H1 (cell line): ENCODE results near the gene MEI1. TPM values are rescaled to one million over a fixed set of nuclear protein-coding genes. Genes with fewer than 3 reads are reported as not detected.

ENCODE experiments used
- CTCF ChIA-PET: fragments of 300-600 bp; sonication (Branson Sonifier 250); formaldehyde crosslinking; loops from one replicate; lab custom pipeline; 2021; ENCODE audit not compliant: partially characterized antibody; lab: Charles Lee
- POLR2A ChIA-PET: fragments of 300-600 bp; sonication (Branson Sonifier 250); formaldehyde crosslinking; loops from one replicate; lab custom pipeline; 2021; ENCODE audit warnings: inconsistent platforms; ENCODE audit not compliant: partially characterized antibody; lab: Charles Lee
- DNase-seq, 2 experiments: peaks; one replicate each; pipeline versions ENCODE4 v3.0.0 to v3.0.0-alpha.2; 2010 to 2022; ENCODE audit warnings: low spot score in 2 of 2, low read depth in 1 of 2, mixed read lengths in 1 of 2
- FAIRE-seq: peaks from 2 replicates; lab custom pipeline; 2011; peaks lifted over from hg19 to GRCh38; lab: Jason Lieb, UNC
- H2AFZ ChIP-seq: 2 replicates; pipeline ENCODE4 v1.8.1; 2012; ENCODE audit warnings: low read length, inconsistent platforms
- H2AK5ac ChIP-seq: 2 replicates; pipeline ENCODE4 v1.6.1; 2013; ENCODE audit warnings: low read depth, low read length
- H2BK120ac ChIP-seq: replicated peaks from 2 replicates; pipeline ENCODE3; 2013; ENCODE audit warnings: low read depth, low read length, inconsistent platforms
- H2BK12ac ChIP-seq: 2 replicates; pipeline ENCODE4 v1.6.1; 2013; ENCODE audit warnings: low read depth, low read length
- H2BK15ac ChIP-seq: 2 replicates; pipeline ENCODE4 v1.6.1; 2013; ENCODE audit warnings: low read length
- H2BK20ac ChIP-seq: 2 replicates; pipeline ENCODE4 v1.6.1; 2013; ENCODE audit warnings: low read length
- H2BK5ac ChIP-seq: 2 replicates; pipeline ENCODE4 v1.6.1; 2013; ENCODE audit warnings: low read depth, low read length
- H3K14ac ChIP-seq: 2 replicates; pipeline ENCODE4 v1.6.1; 2013; ENCODE audit warnings: inconsistent platforms; ENCODE audit not compliant: insufficient read length
- H3K18ac ChIP-seq: 2 replicates; pipeline ENCODE4 v1.6.1; 2013; ENCODE audit warnings: low read length; ENCODE audit errors: extremely low read depth
- H3K23ac ChIP-seq: 2 replicates; pipeline ENCODE4 v1.6.1; 2013; ENCODE audit warnings: inconsistent platforms; ENCODE audit not compliant: insufficient read length
- H3K23me2 ChIP-seq: 2 replicates; pipeline ENCODE4 v1.6.1; 2013; ENCODE audit warnings: low read depth, low read length
- H3K27ac ChIP-seq: 2 replicates; pipeline ENCODE4 v1.6.1; 2011; ENCODE audit warnings: low read depth, low read length, inconsistent platforms
- H3K27me3 ChIP-seq, 4 experiments: replicated peaks in 1 of 4; 1 replicate in 1 of 4; 2 replicates in 3 of 4; pipeline versions ENCODE4 v1.6.1 to v1.8.1; 2011 to 2013; ENCODE audit warnings: low read length in 3 of 4, mild to moderate bottlenecking in 3 of 4, inconsistent platforms in 2 of 4, mixed read lengths in 2 of 4, moderate library complexity in 1 of 4; ENCODE audit not compliant: control insufficient read depth in 3 of 4, insufficient read depth in 3 of 4; ENCODE audit errors: extremely low read depth in 1 of 4
- H3K36me3 ChIP-seq, 4 experiments: 2 replicates each; pipeline versions ENCODE4 v1.6.1 to v1.8.1; 2011 to 2013; ENCODE audit warnings: mild to moderate bottlenecking in 4 of 4, low read length in 3 of 4, moderate library complexity in 2 of 4, control low read depth in 1 of 4, inconsistent platforms in 1 of 4; ENCODE audit not compliant: insufficient read depth in 4 of 4, control insufficient read depth in 2 of 4
- H3K4ac ChIP-seq: replicated peaks from 2 replicates; pipeline ENCODE3; 2013; ENCODE audit warnings: low read length, low read depth, mixed read lengths, inconsistent platforms; ENCODE audit not compliant: insufficient read length
- H3K4me1 ChIP-seq, 4 experiments: replicated peaks in 1 of 4; 1 replicate in 1 of 4; 2 replicates in 3 of 4; pipeline versions ENCODE4 v1.6.1 to v1.8.1; 2011 to 2013; ENCODE audit warnings: low read length in 3 of 4, inconsistent platforms in 2 of 4, mixed read lengths in 1 of 4; ENCODE audit not compliant: insufficient read depth in 4 of 4, control insufficient read depth in 3 of 4
- H3K4me2 ChIP-seq, 2 experiments: 2 replicates each; pipeline versions ENCODE4 v1.6.1 to v1.8.1; 2011 to 2013; ENCODE audit warnings: low read depth in 2 of 2, low read length in 2 of 2, control low read depth in 1 of 2, inconsistent platforms in 1 of 2, mild to moderate bottlenecking in 1 of 2; ENCODE audit not compliant: insufficient read depth in 1 of 2
- H3K4me3 ChIP-seq, 4 experiments: fragments of 200-600, 300-600 bp in 1 of 4; sonication (generic), shearing (Covaris generic), sonication (Bioruptor Twin) in 1 of 4; 2 replicates each; pipeline versions ENCODE4 v1.5.1 to v1.8.1; 2011 to 2016; ENCODE audit warnings: low read length in 4 of 4, low read depth in 3 of 4, control low read depth in 2 of 4, inconsistent platforms in 2 of 4, mild to moderate bottlenecking in 2 of 4, mixed read lengths in 1 of 4, moderate library complexity in 1 of 4; ENCODE audit not compliant: insufficient read depth in 2 of 4; ENCODE audit errors: extremely low read depth in 1 of 4
- H3K56ac ChIP-seq: replicated peaks from 2 replicates; pipeline ENCODE3; 2013; ENCODE audit warnings: low read depth, mild to moderate bottlenecking, mixed read lengths, low read length, inconsistent platforms; ENCODE audit not compliant: insufficient read length
- H3K79me1 ChIP-seq: 2 replicates; pipeline ENCODE4 v1.6.1; 2013; ENCODE audit warnings: low read depth, low read length, control low read depth
- H3K79me2 ChIP-seq, 2 experiments: 2 replicates each; pipeline versions ENCODE4 v1.6.1 to v1.8.1; 2012 to 2013; ENCODE audit warnings: low read length in 2 of 2, mild to moderate bottlenecking in 2 of 2, inconsistent platforms in 1 of 2; ENCODE audit not compliant: insufficient read depth in 2 of 2, control insufficient read depth in 1 of 2
- H3K9ac ChIP-seq, 4 experiments: replicated peaks in 1 of 4; 1 replicate in 1 of 4; 2 replicates in 3 of 4; pipeline versions ENCODE4 v1.6.1 to v1.8.1; 2011 to 2013; ENCODE audit warnings: low read depth in 3 of 4, low read length in 3 of 4, control low read depth in 2 of 4, mild to moderate bottlenecking in 2 of 4, moderate library complexity in 2 of 4, inconsistent platforms in 1 of 4; ENCODE audit errors: extremely low read depth in 1 of 4
- H3K9me3 ChIP-seq, 2 experiments: 2 replicates each; pipeline versions ENCODE4 v1.6.1 to v1.8.1; 2012 to 2013; ENCODE audit warnings: mild to moderate bottlenecking in 2 of 2, moderate library complexity in 2 of 2, control low read depth in 1 of 2, inconsistent platforms in 1 of 2, low read depth in 1 of 2, low read length in 1 of 2, mixed read lengths in 1 of 2; ENCODE audit not compliant: insufficient read depth in 2 of 2
- H4K20me1 ChIP-seq, 2 experiments: replicated peaks in 1 of 2; 2 replicates each; pipeline versions ENCODE3 to v1.8.1; 2011 to 2013; ENCODE audit warnings: inconsistent platforms in 2 of 2, low read length in 2 of 2, mild to moderate bottlenecking in 1 of 2; ENCODE audit not compliant: insufficient read depth in 2 of 2, control insufficient read depth in 1 of 2
- H4K5ac ChIP-seq: 2 replicates; pipeline ENCODE4 v1.6.1; 2013; ENCODE audit warnings: low read length, low read depth, mixed read lengths, inconsistent platforms; ENCODE audit not compliant: insufficient read length
- H4K8ac ChIP-seq: 2 replicates; pipeline ENCODE4 v1.8.0; 2013; ENCODE audit warnings: mild to moderate bottlenecking, moderate library complexity, low read length, inconsistent platforms; ENCODE audit not compliant: insufficient read depth; ENCODE audit errors: extremely low read depth
- H4K91ac ChIP-seq: replicated peaks from 2 replicates; pipeline ENCODE3; 2013; ENCODE audit warnings: low read length, mixed read lengths, inconsistent platforms; ENCODE audit not compliant: insufficient read length
- NRF1 ChIP-seq: IDR thresholded peaks from 2 replicates; pipeline ENCODE4 v1.6.1; 2011; ENCODE audit warnings: mild to moderate bottlenecking, low read depth, low read length, improper control_type of control experiment
- RBBP5 ChIP-seq: IDR thresholded peaks from 2 replicates; pipeline ENCODE4 v1.7.1; 2012; ENCODE audit warnings: low read depth, mild to moderate bottlenecking, inconsistent platforms, low read length, moderate library complexity, borderline replicate concordance
- WGBS, 2 experiments: shearing (Covaris generic) in 1 of 2; methylation state at CpG; one replicate each; pipeline versions ENCODE4 v1.1.6 to v1.1.7; 2013 to 2015; ENCODE audit warnings: low lambda C conversion rate in 2 of 2, mixed read lengths in 2 of 2, inconsistent platforms in 1 of 2, low coverage in 1 of 2, missing lambda C conversion rate in 1 of 2; ENCODE audit not compliant: insufficient replicate concordance in 2 of 2, insufficient coverage in 1 of 2, insufficient read length in 1 of 2; ENCODE audit errors: extremely low coverage in 1 of 2, missing lambda C conversion rate in 1 of 2; 5-methylcytosine and 5-hydroxymethylcytosine counted together
- polyA plus RNA-seq, 7 experiments: library from polyadenylated mRNA; depleted of rRNA in 3 of 7; stranded (reverse) in 5 of 7; unstranded in 2 of 7; fragments of >200 nt in 5 of 7; fragments of 200-250 nt in 2 of 7; gene quantifications; 1 replicate in 5 of 7; 2 replicates in 1 of 7; 4 replicates in 1 of 7; pipeline versions ENCODE4 v1.2.1 to v1.2.3, GENCODE V29; 2011 to 2013; ENCODE audit warnings: missing spikeins in 2 of 7, mixed read lengths in 2 of 7
- total RNA-seq: library from RNA; stranded (reverse); fragmentation: NEBNext Ultra II Directional; extraction: Animal tissue kit (Norgen Biotek cat#: 25700); gene quantifications from 2 replicates; pipeline ENCODE4 v1.2.1, GENCODE V29; 2021
- TF ChIP-seq, protein P1 (sequence below): IDR thresholded peaks from 2 replicates; pipeline ENCODE4 v1.6.1; 2011; ENCODE audit warnings: low read length, improper control_type of control experiment
- TF ChIP-seq, protein P2 (sequence below): IDR thresholded peaks from 2 replicates; pipeline ENCODE4 v1.6.1; 2012; ENCODE audit warnings: low read length, inconsistent platforms

MEI1 gene
- total and polyA plus RNA-seq, 2 of the 8 experiments (the other 6 are each of a cell fraction or from before 2014, with no cell fraction given): 0.27 to 0.54 TPM

DNA sequence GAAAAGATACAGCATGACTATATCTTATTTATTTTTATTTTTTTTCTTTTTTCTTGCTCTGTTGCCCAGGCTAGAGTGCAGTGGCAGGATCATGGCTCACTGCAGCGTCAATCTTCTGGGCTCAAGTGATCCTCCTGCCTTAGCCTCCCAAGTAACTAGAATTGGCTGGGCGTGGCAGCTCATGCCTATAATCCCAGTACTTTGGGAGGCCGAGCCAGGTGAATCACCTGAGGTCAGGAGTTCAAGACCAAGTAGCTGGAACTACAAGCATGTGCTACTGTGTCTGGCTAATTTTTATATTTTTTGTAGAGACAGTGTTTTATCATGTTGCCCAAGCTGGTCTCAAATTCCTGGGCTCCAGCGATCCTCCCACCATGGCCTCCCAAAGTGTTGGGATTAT, 72.9 kb downstream of the MEI1 start:
- Histone ChIP-seq H2AK5ac (no peak overlapping the region), H3K36me3 (no peaks in the 10 kb centered on the region), H2AFZ (no peak overlapping the region), H4K20me1 (no peaks in the 10 kb centered on the region), H3K56ac (no peak overlapping the region), H3K23ac (no peak overlapping the region), H3K4me3 (no peak overlapping the region), H3K4me2 (no peak overlapping the region), H3K23me2 (no peaks in the 10 kb centered on the region), H3K4ac (no peak overlapping the region), H3K79me2 (no peaks in the 10 kb centered on the region), H3K4me1 (no peaks in the 10 kb centered on the region), H3K27ac (no peak overlapping the region), H4K8ac (no peak overlapping the region), H2BK20ac (no peak overlapping the region), H3K14ac (no peak overlapping the region), H2BK15ac (no peak overlapping the region), H3K27me3 (no peaks in the 10 kb centered on the region; a peak in 1 of 7 replicates), H3K79me1 (no peaks in the 10 kb centered on the region), H2BK5ac (no peak overlapping the region), H3K9ac (no peak overlapping the region), H3K18ac (no peak overlapping the region), H3K9me3 (no peaks in the 10 kb centered on the region), H4K5ac (no peak overlapping the region), H4K91ac (no peak overlapping the region), H2BK120ac (no peak overlapping the region), H2BK12ac (no peak overlapping the region)
- FAIRE-seq (no peak), DNase-seq (no peak)
- POLR2A ChIA-PET: interaction anchor here (0.6 kb wide), 1 partner anchor 8 kb away, joined by 3 read pairs; no protein-coding TSS in a partner anchor
- CTCF ChIA-PET: interaction anchor here (1.2 to 2.3 kb wide), 2 partner anchors 9 to 10 kb away, joined by 3 to 9 read pairs; no protein-coding TSS in a partner anchor
- no peak for TF ChIP-seq RBBP5
- TF ChIP-seq NRF1: no peak
- TF ChIP-seq, protein P1, sequence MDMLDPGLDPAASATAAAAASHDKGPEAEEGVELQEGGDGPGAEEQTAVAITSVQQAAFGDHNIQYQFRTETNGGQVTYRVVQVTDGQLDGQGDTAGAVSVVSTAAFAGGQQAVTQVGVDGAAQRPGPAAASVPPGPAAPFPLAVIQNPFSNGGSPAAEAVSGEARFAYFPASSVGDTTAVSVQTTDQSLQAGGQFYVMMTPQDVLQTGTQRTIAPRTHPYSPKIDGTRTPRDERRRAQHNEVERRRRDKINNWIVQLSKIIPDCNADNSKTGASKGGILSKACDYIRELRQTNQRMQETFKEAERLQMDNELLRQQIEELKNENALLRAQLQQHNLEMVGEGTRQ: no peak
- TF ChIP-seq, protein P2, sequence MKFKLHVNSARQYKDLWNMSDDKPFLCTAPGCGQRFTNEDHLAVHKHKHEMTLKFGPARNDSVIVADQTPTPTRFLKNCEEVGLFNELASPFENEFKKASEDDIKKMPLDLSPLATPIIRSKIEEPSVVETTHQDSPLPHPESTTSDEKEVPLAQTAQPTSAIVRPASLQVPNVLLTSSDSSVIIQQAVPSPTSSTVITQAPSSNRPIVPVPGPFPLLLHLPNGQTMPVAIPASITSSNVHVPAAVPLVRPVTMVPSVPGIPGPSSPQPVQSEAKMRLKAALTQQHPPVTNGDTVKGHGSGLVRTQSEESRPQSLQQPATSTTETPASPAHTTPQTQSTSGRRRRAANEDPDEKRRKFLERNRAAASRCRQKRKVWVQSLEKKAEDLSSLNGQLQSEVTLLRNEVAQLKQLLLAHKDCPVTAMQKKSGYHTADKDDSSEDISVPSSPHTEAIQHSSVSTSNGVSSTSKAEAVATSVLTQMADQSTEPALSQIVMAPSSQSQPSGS: no peak
- WGBS, 2 experiments: 100% methylated on average over 4 of the region's 4 CpGs; no CpG with 5 or more reads in 1 of the 2 experiments
